ENCODE measurements around the gene ACSS3.

Gene ACSS3

GRCh38 chr12:81303935-81304334 lies 226.1 kb downstream of the ACSS3 start:
- no peak for DNase-seq

All from NCI-H226 (cell line).